SK-N-MC (cell line): ENCODE results near the gene IL12RB1.

ENCODE experiments used
- EZH2 ChIP-seq: fragments of 200-600 bp; sonication (generic); IDR thresholded peaks from one replicate; pipeline ENCODE4 v1.6.1; 2017; ENCODE audit warnings: antibody characterized with exemption
- FOXP2 ChIP-seq: optimal IDR thresholded peaks from 2 replicates; pipeline ENCODE3; 2011; ENCODE audit warnings: mild to moderate bottlenecking, moderate library complexity; ENCODE audit not compliant: insufficient read depth; ENCODE audit errors: extremely low read length, control extremely low read depth
- POLR2AphosphoS5 ChIP-seq: IDR thresholded peaks from 2 replicates; pipeline ENCODE4 v1.6.1; 2012; ENCODE audit warnings: mild to moderate bottlenecking, low read depth, low read length, borderline replicate concordance

- TF ChIP-seq POLR2AphosphoS5: no peak
- no peak for TF ChIP-seq EZH2
- TF ChIP-seq FOXP2: no peak
These were observed at the start of gene IL12RB1 for GRCh38 chr19:18086590-18087138.
